ENCODE measurements around the gene ADAM12. TPM values are rescaled to one million over a fixed set of nuclear protein-coding genes. Genes with fewer than 3 reads are reported as not detected.

The ADAM12 gene
- total RNA-seq, 4 donors from 2014 or later: under 0.01 to 1.3 (median 1.0) TPM

- intact Hi-C loops (cut with DNase I): no loop called here
- no peak overlapping the region for H3K27ac ChIP-seq (replicated peaks in 1 of 4)
- H3K4me3 ChIP-seq: no peak overlapping the region
- no peaks in the 10 kb centered on the region for H3K4me1 ChIP-seq
- WGBS: 65% methylated on average over 7 of the region's 7 CpGs
- TF ChIP-seq POLR2AphosphoS5 (IDR thresholded peaks at IDR 0.05) (no peak), EP300 (IDR thresholded peaks at IDR 0.05) (no peak), POLR2A (IDR thresholded peaks at IDR 0.05; ENCODE audit: low read depth) (no peak)
- TF ChIP-seq, protein P1, sequence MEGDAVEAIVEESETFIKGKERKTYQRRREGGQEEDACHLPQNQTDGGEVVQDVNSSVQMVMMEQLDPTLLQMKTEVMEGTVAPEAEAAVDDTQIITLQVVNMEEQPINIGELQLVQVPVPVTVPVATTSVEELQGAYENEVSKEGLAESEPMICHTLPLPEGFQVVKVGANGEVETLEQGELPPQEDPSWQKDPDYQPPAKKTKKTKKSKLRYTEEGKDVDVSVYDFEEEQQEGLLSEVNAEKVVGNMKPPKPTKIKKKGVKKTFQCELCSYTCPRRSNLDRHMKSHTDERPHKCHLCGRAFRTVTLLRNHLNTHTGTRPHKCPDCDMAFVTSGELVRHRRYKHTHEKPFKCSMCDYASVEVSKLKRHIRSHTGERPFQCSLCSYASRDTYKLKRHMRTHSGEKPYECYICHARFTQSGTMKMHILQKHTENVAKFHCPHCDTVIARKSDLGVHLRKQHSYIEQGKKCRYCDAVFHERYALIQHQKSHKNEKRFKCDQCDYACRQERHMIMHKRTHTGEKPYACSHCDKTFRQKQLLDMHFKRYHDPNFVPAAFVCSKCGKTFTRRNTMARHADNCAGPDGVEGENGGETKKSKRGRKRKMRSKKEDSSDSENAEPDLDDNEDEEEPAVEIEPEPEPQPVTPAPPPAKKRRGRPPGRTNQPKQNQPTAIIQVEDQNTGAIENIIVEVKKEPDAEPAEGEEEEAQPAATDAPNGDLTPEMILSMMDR (IDR thresholded peaks at IDR 0.05): no peak
- H3K9me3 ChIP-seq: no peaks in the 10 kb centered on the region
- no peak for DNase-seq (ENCODE audit: extremely low spot score)
- H3K27me3 ChIP-seq: peaks cover 0 to 11% (median 0%) of the 10 kb centered on the region in 4 donors
- no peaks in the 10 kb centered on the region for H3K36me3 ChIP-seq
Measured at GRCh38 chr10:126402721-126403695, 14.7 kb upstream of the ADAM12 start.

DNA sequence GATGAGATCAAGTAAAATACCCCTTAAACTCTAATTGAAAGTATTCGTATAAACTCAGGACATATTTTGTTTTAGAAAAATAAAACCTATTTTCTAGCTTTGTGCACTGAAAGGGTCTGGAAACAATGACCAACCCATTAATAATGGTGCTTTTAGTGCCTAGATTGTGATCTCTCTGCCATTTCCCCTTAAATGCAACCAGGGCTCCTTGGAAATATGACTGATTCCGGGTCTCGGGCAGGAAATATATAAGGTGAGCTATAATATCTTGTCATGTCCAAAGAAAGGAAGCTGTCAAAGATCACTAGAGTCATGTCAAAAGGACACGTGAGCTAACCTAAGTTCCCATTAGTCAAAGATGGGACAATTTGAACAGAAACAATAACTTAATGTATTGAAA lies 12.4 kb upstream of the ADAM12 start:
- no peaks in the 10 kb centered on the region for H3K9me3 ChIP-seq
- TF ChIP-seq POLR2A (IDR thresholded peaks at IDR 0.05; ENCODE audit: low read depth): no peak
- no peak for TF ChIP-seq EP300 (IDR thresholded peaks at IDR 0.05)
- no peak for TF ChIP-seq POLR2AphosphoS5 (IDR thresholded peaks at IDR 0.05)
- TF ChIP-seq, protein P1 (IDR thresholded peaks at IDR 0.05): no peak
- intact Hi-C loops (cut with DNase I): no loop called here
- no peak for DNase-seq (ENCODE audit: extremely low spot score)
- no peak overlapping the region for H3K4me3 ChIP-seq
- no peaks in the 10 kb centered on the region for H3K4me1 ChIP-seq
- no peaks in the 10 kb centered on the region for H3K36me3 ChIP-seq
- 71% methylated on average over 4 of the region's 4 CpGs for WGBS
- no peak overlapping the region for H3K27ac ChIP-seq (replicated peaks in 1 of 4)
- peaks cover 0 to 13% (median 0%) of the 10 kb centered on the region in 4 donors for H3K27me3 ChIP-seq

GRCh38 chr10:126398924-126399323 lies 10.6 kb upstream of the ADAM12 start:
- no peak for DNase-seq (ENCODE audit: extremely low spot score)

DNA sequence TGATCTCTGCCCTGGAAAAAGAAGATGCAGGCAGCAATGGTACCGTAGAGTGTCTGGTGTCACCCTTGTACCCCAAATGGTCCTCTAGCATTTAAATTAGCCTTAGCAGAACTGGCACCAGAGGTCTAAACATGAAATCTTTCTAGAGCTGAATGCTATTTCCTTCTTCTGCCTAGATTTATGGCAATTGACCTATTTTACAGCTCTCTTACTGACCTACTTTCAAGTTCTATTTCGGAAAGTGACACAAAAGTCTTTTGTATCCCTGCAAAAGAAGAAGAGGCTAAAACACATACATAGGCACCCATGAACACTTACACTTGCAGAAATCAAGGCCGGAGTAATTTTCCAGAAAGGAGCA lies 10.1 kb upstream of the ADAM12 start:
- intact Hi-C loops (cut with DNase I): no loop called here
- WGBS: 73% methylated on average over 3 of the region's 3 CpGs

More at GRCh38 chr10:126398924-126399323, 10.6 kb upstream of the ADAM12 start:
- TF ChIP-seq EP300 (IDR thresholded peaks at IDR 0.05): no peak
- no peak for TF ChIP-seq POLR2AphosphoS5 (IDR thresholded peaks at IDR 0.05)
- TF ChIP-seq, protein P1 (IDR thresholded peaks at IDR 0.05): no peak
- no peak for TF ChIP-seq POLR2A (IDR thresholded peaks at IDR 0.05; ENCODE audit: low read depth)
- Histone ChIP-seq H3K36me3 (no peaks in the 10 kb centered on the region), H3K9me3 (no peaks in the 10 kb centered on the region), H3K27ac (replicated peaks in 1 of 4) (no peak overlapping the region), H3K4me3 (no peak overlapping the region), H3K27me3 (peaks cover 0 to 5% (median 0%) of the 10 kb centered on the region in 4 donors), H3K4me1 (no peaks in the 10 kb centered on the region)
- WGBS: 78% methylated on average over 4 of the region's 4 CpGs
- intact Hi-C loops (cut with DNase I): no loop called here

More for the DNA sequence above, 10.1 kb upstream of the ADAM12 start:
- DNase-seq (ENCODE audit: extremely low spot score): no peak
- no peaks in the 10 kb centered on the region for H3K4me1 ChIP-seq
- H3K9me3 ChIP-seq: peaks cover 0 to 3% (median 0%) of the 10 kb centered on the region in 4 donors
- no peak overlapping the region for H3K27ac ChIP-seq (replicated peaks in 1 of 4)
- no peak overlapping the region for H3K4me3 ChIP-seq
- peaks cover 0 to 5% (median 0%) of the 10 kb centered on the region in 4 donors for H3K27me3 ChIP-seq
- no peaks in the 10 kb centered on the region for H3K36me3 ChIP-seq
- TF ChIP-seq POLR2AphosphoS5 (IDR thresholded peaks at IDR 0.05): no peak
- TF ChIP-seq POLR2A (IDR thresholded peaks at IDR 0.05; ENCODE audit: low read depth): no peak
- TF ChIP-seq, protein P1 (IDR thresholded peaks at IDR 0.05): no peak
- TF ChIP-seq EP300 (IDR thresholded peaks at IDR 0.05): no peak
